ENCODE data around the gene PARP1. TPM values are rescaled to one million over a fixed set of nuclear protein-coding genes. Genes with fewer than 3 reads are reported as not detected.

Gene PARP1
- polyA plus RNA-seq, 4 donors: 17.4 to 54.2 (median 35.2) TPM

GRCh38 chr1:226388131-226388530 is 19.8 kb downstream of the PARP1 start:
- 96 to 100% (median 100%) methylated on average over 1 of the region's 1 CpG for WGBS, 3 donors
- no peak for FAIRE-seq
- no peaks in the 10 kb centered on the region for H3K4me1 ChIP-seq (ENCODE audit: control insufficient read depth in 3 of 3, insufficient read depth in 2 of 3, low read depth in 1 of 3, low read length in 2 of 3)
- H3K27me3 ChIP-seq (ENCODE audit: control insufficient read depth in 3 of 3, insufficient read depth in 3 of 3, low read length in 3 of 3): no peaks in the 10 kb centered on the region
- DNase-seq: no peak
- no peak overlapping the region for H3K27ac ChIP-seq (ENCODE audit: low read depth in 1 of 3, low read length in 2 of 3)
- peaks cover 31 to 68% (median 38%) of the 10 kb centered on the region in 3 donors for H3K36me3 ChIP-seq (ENCODE audit: control insufficient read depth in 3 of 3, insufficient read depth in 2 of 3, low read depth in 1 of 3, low read length in 3 of 3)
- H3K4me3 ChIP-seq (ENCODE audit: low read depth in 1 of 3, low read length in 3 of 3): no peak overlapping the region
- no peaks in the 10 kb centered on the region for H3K9me3 ChIP-seq (ENCODE audit: control insufficient read depth in 2 of 2, insufficient read depth in 1 of 2, low read depth in 1 of 2, low read length in 1 of 2)

DNA sequence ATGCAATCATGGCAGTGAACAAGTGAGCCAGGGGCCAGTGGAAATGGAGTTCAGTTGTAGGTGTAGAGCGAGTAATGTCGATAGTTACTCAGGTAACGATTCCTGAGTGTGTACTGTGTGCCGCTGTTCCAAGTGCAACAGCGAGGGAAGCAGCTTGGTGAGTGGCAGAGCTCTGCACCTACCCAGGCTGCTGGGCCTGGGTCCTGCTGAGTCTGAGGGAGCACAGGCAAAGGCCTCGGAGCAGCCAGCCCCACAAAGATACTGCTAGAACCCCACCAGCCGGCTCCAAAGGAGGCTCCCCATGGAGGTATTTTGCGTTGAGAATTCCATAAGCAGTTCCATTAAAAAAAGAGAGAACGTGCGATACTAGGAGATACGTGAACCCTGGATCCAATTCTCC is 23.2 kb downstream of the PARP1 start:
- Histone ChIP-seq H3K27ac (ENCODE audit: low read depth in 1 of 3, low read length in 2 of 3) (no peak overlapping the region), H3K4me3 (ENCODE audit: low read depth in 1 of 3, low read length in 3 of 3) (no peak overlapping the region), H3K9me3 (ENCODE audit: control insufficient read depth in 2 of 2, insufficient read depth in 1 of 2, low read depth in 1 of 2, low read length in 1 of 2) (no peaks in the 10 kb centered on the region), H3K36me3 (ENCODE audit: control insufficient read depth in 3 of 3, insufficient read depth in 2 of 3, low read depth in 1 of 3, low read length in 3 of 3) (peaks cover 22 to 70% (median 47%) of the 10 kb centered on the region in 3 donors), H3K27me3 (ENCODE audit: control insufficient read depth in 3 of 3, insufficient read depth in 3 of 3, low read length in 3 of 3) (no peaks in the 10 kb centered on the region), H3K4me1 (ENCODE audit: control insufficient read depth in 3 of 3, insufficient read depth in 2 of 3, low read depth in 1 of 3, low read length in 2 of 3) (no peaks in the 10 kb centered on the region)
- 93 to 97% (median 96%) methylated on average over 11 of the region's 11 CpGs for whole genome bisulfite sequencing, 3 donors
- FAIRE-seq (no peak), DNase-seq (no peak)

DNA sequence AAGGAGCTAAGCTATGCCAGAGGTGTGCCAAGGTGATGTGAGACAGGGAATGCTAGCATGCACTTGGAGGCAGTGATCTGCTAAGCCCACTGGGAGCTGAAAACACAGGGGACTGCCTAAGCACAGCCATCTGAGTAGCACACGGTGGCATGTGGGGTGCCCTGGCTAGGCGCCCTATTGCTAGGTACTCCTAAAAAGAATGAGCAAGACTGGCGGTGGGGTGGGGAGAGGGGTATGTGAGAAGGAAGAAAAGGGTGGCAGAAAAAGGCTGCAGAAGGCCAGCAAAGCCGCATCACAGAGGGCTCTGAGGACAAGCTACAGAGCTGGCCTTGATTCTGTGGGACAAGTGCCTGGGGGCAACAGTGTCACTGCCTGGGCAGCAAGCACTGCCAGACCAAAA is 23.9 kb downstream of the PARP1 start:
- H3K27ac ChIP-seq (ENCODE audit: low read depth in 1 of 3, low read length in 2 of 3): no peak overlapping the region
- H3K27me3 ChIP-seq (ENCODE audit: control insufficient read depth in 3 of 3, insufficient read depth in 3 of 3, low read length in 3 of 3): no peaks in the 10 kb centered on the region
- no peak overlapping the region for H3K4me3 ChIP-seq (ENCODE audit: low read depth in 1 of 3, low read length in 3 of 3)
- DNase-seq (no peak), FAIRE-seq (no peak)
- WGBS, 3 donors: 94 to 97% (median 95%) methylated on average over 4 of the region's 4 CpGs
- peaks cover 26 to 71% (median 52%) of the 10 kb centered on the region in 3 donors for H3K36me3 ChIP-seq (ENCODE audit: control insufficient read depth in 3 of 3, insufficient read depth in 2 of 3, low read depth in 1 of 3, low read length in 3 of 3)
- H3K9me3 ChIP-seq (ENCODE audit: control insufficient read depth in 2 of 2, insufficient read depth in 1 of 2, low read depth in 1 of 2, low read length in 1 of 2): no peaks in the 10 kb centered on the region
- no peaks in the 10 kb centered on the region for H3K4me1 ChIP-seq (ENCODE audit: control insufficient read depth in 3 of 3, insufficient read depth in 2 of 3, low read depth in 1 of 3, low read length in 2 of 3)

- WGBS, 3 donors: 81 to 88% (median 85%) methylated on average over 5 of the region's 5 CpGs
- no peak for FAIRE-seq
- DNase-seq: no peak
- Histone ChIP-seq H3K27me3 (ENCODE audit: control insufficient read depth in 3 of 3, insufficient read depth in 3 of 3, low read length in 3 of 3) (no peaks in the 10 kb centered on the region), H3K4me1 (ENCODE audit: control insufficient read depth in 3 of 3, insufficient read depth in 2 of 3, low read depth in 1 of 3, low read length in 2 of 3) (no peaks in the 10 kb centered on the region), H3K4me3 (ENCODE audit: low read depth in 1 of 3, low read length in 3 of 3) (no peak overlapping the region), H3K9me3 (ENCODE audit: control insufficient read depth in 2 of 2, insufficient read depth in 1 of 2, low read depth in 1 of 2, low read length in 1 of 2) (no peaks in the 10 kb centered on the region), H3K27ac (ENCODE audit: low read depth in 1 of 3, low read length in 2 of 3) (no peak overlapping the region), H3K36me3 (ENCODE audit: control insufficient read depth in 3 of 3, insufficient read depth in 2 of 3, low read depth in 1 of 3, low read length in 3 of 3) (peaks cover 16 to 71% (median 47%) of the 10 kb centered on the region in 3 donors)
Observed at GRCh38 chr1:226382030-226382429, 25.9 kb downstream of the PARP1 start.

DNA sequence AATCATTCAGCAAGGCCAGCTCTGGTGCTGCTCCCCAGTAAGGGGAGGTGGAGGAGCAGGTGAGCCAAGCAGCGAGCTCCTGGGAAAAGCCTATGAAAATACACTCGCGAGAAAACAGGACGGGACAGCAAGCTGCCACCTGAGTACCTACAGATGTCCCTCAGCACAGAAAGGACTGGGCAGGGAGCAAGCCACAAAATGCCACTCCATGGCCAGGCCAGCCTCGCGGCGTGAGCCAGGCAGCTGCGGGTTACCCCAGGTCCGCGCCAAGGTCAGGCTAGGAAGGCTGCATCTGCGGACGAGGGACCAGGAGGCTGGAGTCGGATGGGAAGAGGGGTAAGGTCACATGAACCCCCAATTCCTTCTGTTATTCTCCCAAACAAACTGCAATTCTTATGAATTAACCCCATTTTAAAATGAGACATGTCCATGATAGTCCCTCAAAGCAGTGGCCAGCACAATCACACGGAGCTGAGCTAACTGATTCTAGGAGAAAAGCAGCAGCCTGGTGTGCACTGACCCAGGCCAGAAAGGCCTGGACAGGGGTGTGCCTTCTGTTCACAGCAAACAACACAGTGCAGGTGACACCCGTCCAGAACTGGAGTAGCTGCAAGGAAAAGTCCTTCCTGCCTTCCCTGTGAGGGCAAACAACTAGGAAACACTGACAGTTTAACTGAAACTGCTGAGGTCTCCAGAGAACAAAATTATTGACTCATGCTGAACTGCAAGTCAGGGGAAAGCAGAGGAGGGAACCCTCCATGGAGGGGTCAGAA is 26.5 kb downstream of the PARP1 start:
- 95 to 96% (median 95%) methylated on average over 15 of the region's 15 CpGs for WGBS, 3 donors
- Histone ChIP-seq H3K27me3 (ENCODE audit: control insufficient read depth in 3 of 3, insufficient read depth in 3 of 3, low read length in 3 of 3) (no peaks in the 10 kb centered on the region), H3K9me3 (ENCODE audit: control insufficient read depth in 2 of 2, insufficient read depth in 1 of 2, low read depth in 1 of 2, low read length in 1 of 2) (no peaks in the 10 kb centered on the region), H3K36me3 (ENCODE audit: control insufficient read depth in 3 of 3, insufficient read depth in 2 of 3, low read depth in 1 of 3, low read length in 3 of 3) (peaks cover 17 to 67% (median 49%) of the 10 kb centered on the region in 3 donors), H3K4me3 (ENCODE audit: low read depth in 1 of 3, low read length in 3 of 3) (no peak overlapping the region), H3K4me1 (ENCODE audit: control insufficient read depth in 3 of 3, insufficient read depth in 2 of 3, low read depth in 1 of 3, low read length in 2 of 3) (no peaks in the 10 kb centered on the region), H3K27ac (ENCODE audit: low read depth in 1 of 3, low read length in 2 of 3) (no peak overlapping the region)
- no peak for DNase-seq
- FAIRE-seq: no peak

- no peak overlapping the region for H3K27ac ChIP-seq (ENCODE audit: low read depth in 1 of 3, low read length in 2 of 3)
- DNase-seq (no peak), FAIRE-seq (no peak)
- 78 to 83% (median 79%) methylated on average over 2 of the region's 2 CpGs for WGBS, 3 donors
- H3K4me3 ChIP-seq (ENCODE audit: low read depth in 1 of 3, low read length in 3 of 3): no peak overlapping the region
- no peaks in the 10 kb centered on the region for H3K9me3 ChIP-seq (ENCODE audit: control insufficient read depth in 2 of 2, insufficient read depth in 1 of 2, low read depth in 1 of 2, low read length in 1 of 2)
- peaks cover 21 to 61% (median 49%) of the 10 kb centered on the region in 3 donors for H3K36me3 ChIP-seq (ENCODE audit: control insufficient read depth in 3 of 3, insufficient read depth in 2 of 3, low read depth in 1 of 3, low read length in 3 of 3)
- H3K27me3 ChIP-seq (ENCODE audit: control insufficient read depth in 3 of 3, insufficient read depth in 3 of 3, low read length in 3 of 3): no peaks in the 10 kb centered on the region
- H3K4me1 ChIP-seq (ENCODE audit: control insufficient read depth in 3 of 3, insufficient read depth in 2 of 3, low read depth in 1 of 3, low read length in 2 of 3): peaks cover 0 to 5% (median 0%) of the 10 kb centered on the region in 3 donors
Observed at GRCh38 chr1:226378071-226378470, 29.8 kb downstream of the PARP1 start.

- FAIRE-seq: no peak
Observed at GRCh38 chr1:226376300-226376699, 31.6 kb downstream of the PARP1 start.

GRCh38 chr1:226373376-226373775 is 34.5 kb downstream of the PARP1 start:
- no peaks in the 10 kb centered on the region for H3K27me3 ChIP-seq (ENCODE audit: control insufficient read depth in 3 of 3, insufficient read depth in 3 of 3, low read length in 3 of 3)
- H3K9me3 ChIP-seq (ENCODE audit: control insufficient read depth in 2 of 2, insufficient read depth in 1 of 2, low read depth in 1 of 2, low read length in 1 of 2): no peaks in the 10 kb centered on the region
- H3K4me1 ChIP-seq (ENCODE audit: control insufficient read depth in 3 of 3, insufficient read depth in 2 of 3, low read depth in 1 of 3, low read length in 2 of 3): peaks cover 0 to 5% (median 0%) of the 10 kb centered on the region in 3 donors
- no peak for FAIRE-seq
- no peak overlapping the region for H3K27ac ChIP-seq (ENCODE audit: low read depth in 1 of 3, low read length in 2 of 3)
- H3K4me3 ChIP-seq (ENCODE audit: low read depth in 1 of 3, low read length in 3 of 3): no peak overlapping the region
- H3K36me3 ChIP-seq (ENCODE audit: control insufficient read depth in 3 of 3, insufficient read depth in 2 of 3, low read depth in 1 of 3, low read length in 3 of 3): peaks cover 29 to 62% (median 30%) of the 10 kb centered on the region in 3 donors
- DNase-seq: no peak
- WGBS, 3 donors: 84 to 91% (median 91%) methylated on average over 7 of the region's 7 CpGs

More at GRCh38 chr1:226376300-226376699, 31.6 kb downstream of the PARP1 start:
- Histone ChIP-seq H3K36me3 (ENCODE audit: control insufficient read depth in 3 of 3, insufficient read depth in 2 of 3, low read depth in 1 of 3, low read length in 3 of 3) (peaks cover 25 to 61% (median 42%) of the 10 kb centered on the region in 3 donors), H3K9me3 (ENCODE audit: control insufficient read depth in 2 of 2, insufficient read depth in 1 of 2, low read depth in 1 of 2, low read length in 1 of 2) (no peaks in the 10 kb centered on the region), H3K4me1 (ENCODE audit: control insufficient read depth in 3 of 3, insufficient read depth in 2 of 3, low read depth in 1 of 3, low read length in 2 of 3) (peaks cover 0 to 5% (median 0%) of the 10 kb centered on the region in 3 donors), H3K27ac (ENCODE audit: low read depth in 1 of 3, low read length in 2 of 3) (no peak overlapping the region), H3K4me3 (ENCODE audit: low read depth in 1 of 3, low read length in 3 of 3) (no peak overlapping the region), H3K27me3 (ENCODE audit: control insufficient read depth in 3 of 3, insufficient read depth in 3 of 3, low read length in 3 of 3) (no peaks in the 10 kb centered on the region)
- no peak for DNase-seq
- 79 to 87% (median 86%) methylated on average over 3 of the region's 3 CpGs for WGBS, 3 donors

Measured in small intestine (tissue), 7 donors.